ENCODE measurements around the gene PDIA6. TPM values are rescaled to one million over a fixed set of nuclear protein-coding genes. Genes with fewer than 3 reads are reported as not detected.

Gene PDIA6
- total RNA-seq, 1 donor, result 277 TPM

- DNase-seq (ENCODE audit: low read depth), result no peak
- no peak overlapping the region for H3K4me3 ChIP-seq (ENCODE audit: low read depth, low read length)
- TF ChIP-seq CTCF (IDR thresholded peaks at IDR 0.05; ENCODE audit: insufficient read depth, low read length), result no peak
Measured at GRCh38 chr2:10760794-10761504, 51.6 kb downstream of the PDIA6 start.

DNA sequence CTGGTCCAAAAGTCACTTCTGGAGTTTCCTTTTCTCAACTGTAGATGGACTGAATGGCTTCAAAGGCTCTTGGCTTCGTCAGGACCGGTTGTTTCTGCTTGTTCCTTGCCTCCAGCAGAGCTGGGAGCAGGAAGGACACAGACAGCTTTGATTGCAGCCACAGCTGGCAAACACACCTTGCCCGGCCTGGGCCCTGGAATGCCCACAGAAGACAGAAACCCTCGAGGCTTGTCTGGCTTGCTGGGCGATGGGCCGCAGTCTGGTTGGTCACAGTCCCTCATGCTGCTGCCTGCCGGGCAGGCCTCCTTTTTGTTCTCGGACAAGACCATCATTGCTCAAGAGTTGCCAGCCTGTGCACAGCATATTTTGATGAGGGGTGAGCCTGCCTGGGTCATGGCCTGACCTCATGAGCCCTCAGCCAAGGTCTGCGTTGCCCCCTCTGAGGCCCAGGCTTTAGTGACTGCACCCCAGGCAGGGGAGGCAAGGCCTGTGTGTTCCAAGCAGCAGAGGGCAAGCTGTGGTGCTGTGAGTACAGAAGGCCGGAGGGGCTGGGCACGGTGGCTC lies 53.4 kb downstream of the PDIA6 start:
- TF ChIP-seq CTCF (IDR thresholded peaks at IDR 0.05; ENCODE audit: insufficient read depth, low read length), result no peak
- H3K4me3 ChIP-seq (ENCODE audit: low read depth, low read length), result no peak overlapping the region
- DNase-seq (ENCODE audit: low read depth), result no peak

GRCh38 chr2:10757814-10758286 lies 54.7 kb downstream of the PDIA6 start:
- no peak for DNase-seq (ENCODE audit: low read depth)
- no peak overlapping the region for H3K4me3 ChIP-seq (ENCODE audit: low read depth, low read length)
- no peak for TF ChIP-seq CTCF (IDR thresholded peaks at IDR 0.05; ENCODE audit: insufficient read depth, low read length)

DNA sequence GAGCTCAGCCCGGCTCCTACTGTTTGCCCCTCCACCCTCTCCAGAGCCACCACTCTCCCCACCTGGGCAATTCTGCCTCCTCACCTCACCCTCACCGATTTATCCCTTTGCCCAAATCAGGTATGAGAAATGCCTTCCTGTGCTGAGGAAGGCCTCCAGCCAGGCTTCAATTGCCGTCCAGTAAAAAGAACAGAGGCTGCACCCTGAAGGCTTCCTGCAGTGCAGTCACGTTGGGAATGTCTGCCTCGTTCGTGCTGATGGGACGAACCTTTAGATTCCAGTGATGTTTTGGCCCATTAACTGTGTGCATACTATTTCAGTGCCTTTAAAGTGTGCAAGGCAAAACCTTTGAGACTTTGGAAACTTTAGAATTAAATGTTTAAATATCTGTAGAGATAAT lies 57.0 kb downstream of the PDIA6 start:
- no peak for TF ChIP-seq CTCF (IDR thresholded peaks at IDR 0.05; ENCODE audit: insufficient read depth, low read length)
- no peak for DNase-seq (ENCODE audit: low read depth)
- H3K4me3 ChIP-seq (ENCODE audit: low read depth, low read length), result no peak overlapping the region

GRCh38 chr2:10753876-10754275 lies 58.7 kb downstream of the PDIA6 start:
- no peak for TF ChIP-seq CTCF (IDR thresholded peaks at IDR 0.05; ENCODE audit: insufficient read depth, low read length)
- no peak overlapping the region for H3K4me3 ChIP-seq (ENCODE audit: low read depth, low read length)
- DNase-seq (ENCODE audit: low read depth), result no peak

DNA sequence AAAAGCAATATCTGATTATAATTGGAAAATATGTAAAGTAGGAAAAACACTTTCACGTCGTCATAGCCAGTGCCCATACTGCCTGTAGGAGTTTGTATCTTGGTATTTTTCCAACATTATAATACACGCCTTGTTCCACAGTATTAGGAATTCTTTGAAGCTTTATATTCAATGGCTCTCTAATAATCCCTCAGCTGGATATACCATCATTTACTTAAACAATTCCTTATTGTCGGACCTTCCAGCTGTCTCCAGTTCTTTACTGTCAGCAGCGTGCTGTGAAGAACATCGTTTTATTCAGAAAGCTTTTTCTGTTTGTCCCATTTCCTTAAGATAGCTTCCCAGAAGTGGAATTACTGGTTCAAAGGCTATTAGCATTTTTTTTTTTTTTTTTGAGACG lies 59.4 kb downstream of the PDIA6 start:
- TF ChIP-seq CTCF (IDR thresholded peaks at IDR 0.05; ENCODE audit: insufficient read depth, low read length), result no peak
- H3K4me3 ChIP-seq (ENCODE audit: low read depth, low read length), result no peak overlapping the region
- DNase-seq (ENCODE audit: low read depth), result no peak
